Transverse colon (tissue), 4 donors: ENCODE data around the gene HES3. TPM values are rescaled to one million over a fixed set of nuclear protein-coding genes. Genes with fewer than 3 reads are reported as not detected.
A peak's percentile ranks its signal among the peaks of the same experiment; 100 is the strongest.

Source experiments
- DNase-seq: peaks from one replicate; pipeline ENCODE4 v3.0.0-alpha.2; 2019
- H3K27ac ChIP-seq, 4 donors: fragments of 200-600 bp; sonication (generic); 2 replicates each; pipeline ENCODE4 v1.5.1; 2016 to 2018; ENCODE audit warnings: inconsistent platforms in 4 of 4
- H3K27me3 ChIP-seq: fragments of 200-600 bp; sonication (generic); 2 replicates; pipeline ENCODE4 v1.5.1; 2017; ENCODE audit warnings: inconsistent platforms
- H3K36me3 ChIP-seq, 4 donors: fragments of 200-600 bp; sonication (generic); 2 replicates each; pipeline ENCODE4 v1.5.1; 2017 to 2019; ENCODE audit warnings: inconsistent platforms in 4 of 4
- H3K4me1 ChIP-seq, 4 donors: fragments of 200-600 bp; sonication (generic); 2 replicates each; pipeline ENCODE4 v1.5.1; 2017 to 2020; ENCODE audit warnings: inconsistent platforms in 4 of 4
- H3K4me3 ChIP-seq, 4 donors: fragments of 200-600 bp; sonication (generic); 1 replicate in 1 of 4; 2 replicates in 3 of 4; pipeline versions ENCODE4 v1.5.1 to v1.6.1; 2017 to 2019; ENCODE audit warnings: inconsistent platforms in 4 of 4
- H3K9me3 ChIP-seq, 2 donors: fragments of 200-600 bp; sonication (generic); 2 replicates each; pipeline ENCODE4 v1.5.1; 2017 to 2019; ENCODE audit warnings: inconsistent platforms in 2 of 2
- EP300 ChIP-seq: sonication (generic); formaldehyde crosslinking; IDR thresholded peaks from one replicate; pipeline ENCODE4 v1.6.1; 2017; ENCODE audit warnings: antibody characterized with exemption, low read depth
- POLR2A ChIP-seq: fragments of 450-650 bp; IDR thresholded peaks from one replicate; pipeline ENCODE4 v1.6.1; 2016; ENCODE audit warnings: antibody characterized with exemption, mild to moderate bottlenecking, moderate library complexity
- POLR2AphosphoS5 ChIP-seq, 3 donors: sonication (generic); formaldehyde crosslinking; IDR thresholded peaks; one replicate each; pipeline ENCODE4 v1.6.1; 2016; ENCODE audit warnings: antibody characterized with exemption in 3 of 3
- WGBS, 2 donors: methylation state at CpG; one replicate each; pipeline ENCODE4 v1.1.5; 2018; ENCODE audit warnings: low coverage in 1 of 2; 5-methylcytosine and 5-hydroxymethylcytosine counted together
- in situ Hi-C, 4 donors: fragments of 200-750 bp; cut with MboI; loops; one replicate each; pipeline versions ENCODE4 v1.15.0 to v1.15.1; 2017; ENCODE audit warnings: low sequenced_read_pairs in 3 of 4, low pct_ligation_motif_present in 1 of 4, low pct_unique_long_range_greater_than_20kb in 1 of 4
- intact Hi-C: fragments of 100-400 bp; cut with DNase I; formaldehyde crosslinking; loops from one replicate; pipeline ENCODE4 v1.15.1; 2023; ENCODE audit warnings: low total_unique reads
- total RNA-seq, 4 donors: library from RNA; depleted of rRNA; stranded (reverse); fragments of >200 nt; gene quantifications; one replicate each; pipeline ENCODE4 v1.1.0, GENCODE V29; 2016
- TF ChIP-seq, protein P1 (sequence below), 5 experiments: fragments of 200-600 bp in 3 of 5; fragments of 450-650 bp in 2 of 5; sonication (generic) in 3 of 5; IDR thresholded peaks; 1 replicate in 2 of 5; 2 replicates in 3 of 5; pipeline ENCODE4 v1.5.1; 2016 to 2017; ENCODE audit warnings: antibody characterized with exemption in 5 of 5, inconsistent platforms in 3 of 5, mild to moderate bottlenecking in 2 of 5, moderate library complexity in 1 of 5

The HES3 gene
- total RNA-seq, 4 donors from 2014 or later = not detected

DNA sequence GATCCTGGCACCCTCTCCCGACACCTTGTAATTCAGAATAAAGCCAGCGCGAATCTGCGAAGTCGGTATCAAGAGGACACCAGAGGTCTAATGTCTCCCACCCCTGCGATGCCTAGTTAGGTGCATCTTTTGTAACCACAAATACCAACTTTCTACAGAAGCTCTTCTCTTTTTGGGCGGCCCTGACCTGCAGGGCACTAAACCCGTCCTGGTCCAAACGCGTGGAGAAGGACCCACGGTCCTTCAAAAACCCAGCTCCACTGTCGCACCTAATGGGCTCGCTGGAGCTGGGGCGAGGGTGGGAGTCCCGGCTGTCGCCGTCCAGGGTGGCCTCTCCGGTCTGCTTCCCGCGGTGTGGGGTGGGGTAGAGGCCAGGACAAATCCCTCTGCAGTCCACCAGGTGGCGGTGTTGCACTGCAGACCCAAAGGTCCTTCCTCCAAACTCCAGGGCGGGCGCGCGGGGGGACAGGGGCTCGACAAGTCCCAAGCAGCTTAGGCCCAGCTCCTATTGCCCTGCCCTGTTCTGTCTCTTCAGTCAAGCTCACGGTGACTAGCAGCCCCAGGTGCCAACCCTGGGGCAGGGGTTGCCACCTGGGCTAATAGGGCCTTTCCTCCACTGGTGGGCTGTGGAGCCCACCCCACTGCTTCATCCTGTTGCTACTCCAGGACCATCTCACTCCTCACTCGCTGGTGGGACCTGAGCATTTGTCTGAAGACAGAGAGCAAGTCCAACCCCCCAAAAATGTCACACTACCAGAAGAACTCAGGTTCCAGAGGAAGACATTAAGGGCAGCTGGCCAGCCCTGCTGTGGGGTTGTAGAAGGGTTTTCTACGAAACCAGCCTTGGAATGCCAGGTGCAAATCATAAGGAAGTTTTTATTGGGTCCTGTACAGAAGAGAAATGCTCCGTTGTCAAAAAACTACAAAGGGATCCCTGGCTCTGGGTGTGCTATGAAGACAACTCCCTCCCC is 2.8 kb downstream of the HES3 start:
- H3K4me3 ChIP-seq = no peak overlapping the region
- H3K9me3 ChIP-seq = no peaks in the 10 kb centered on the region
- H3K27me3 ChIP-seq = peaks cover 96% of the 10 kb centered on the region
- no peak overlapping the region for H3K27ac ChIP-seq
- peaks cover 17 to 45% (median 39%) of the 10 kb centered on the region in 4 donors for H3K4me1 ChIP-seq
- 16% methylated on average over 13 of the region's 30 CpGs; no CpG with 5 or more reads in 1 of the 2 donors for WGBS, 2 donors
- no peaks in the 10 kb centered on the region for H3K36me3 ChIP-seq
- intact Hi-C loops = loop anchor here (5.0 kb wide), 2 partner anchors 96 to 161 kb away; no protein-coding TSS in a partner anchor
- in situ Hi-C loops = loop anchor here in 3 of 4 donors (5.0 to 25.0 kb wide), 3 partner anchors 96 to 166 kb away; partner anchors contain the start of genes ESPN (in 1 of the 3) and HES2 (in 1 of the 3)
- peak; percentile 81 for DNase-seq
- TF ChIP-seq POLR2A = peak; percentile 26
- TF ChIP-seq EP300 = no peak
- TF ChIP-seq POLR2AphosphoS5 (IDR thresholded peaks at IDR 0.05) = no peak
- TF ChIP-seq, protein P1, sequence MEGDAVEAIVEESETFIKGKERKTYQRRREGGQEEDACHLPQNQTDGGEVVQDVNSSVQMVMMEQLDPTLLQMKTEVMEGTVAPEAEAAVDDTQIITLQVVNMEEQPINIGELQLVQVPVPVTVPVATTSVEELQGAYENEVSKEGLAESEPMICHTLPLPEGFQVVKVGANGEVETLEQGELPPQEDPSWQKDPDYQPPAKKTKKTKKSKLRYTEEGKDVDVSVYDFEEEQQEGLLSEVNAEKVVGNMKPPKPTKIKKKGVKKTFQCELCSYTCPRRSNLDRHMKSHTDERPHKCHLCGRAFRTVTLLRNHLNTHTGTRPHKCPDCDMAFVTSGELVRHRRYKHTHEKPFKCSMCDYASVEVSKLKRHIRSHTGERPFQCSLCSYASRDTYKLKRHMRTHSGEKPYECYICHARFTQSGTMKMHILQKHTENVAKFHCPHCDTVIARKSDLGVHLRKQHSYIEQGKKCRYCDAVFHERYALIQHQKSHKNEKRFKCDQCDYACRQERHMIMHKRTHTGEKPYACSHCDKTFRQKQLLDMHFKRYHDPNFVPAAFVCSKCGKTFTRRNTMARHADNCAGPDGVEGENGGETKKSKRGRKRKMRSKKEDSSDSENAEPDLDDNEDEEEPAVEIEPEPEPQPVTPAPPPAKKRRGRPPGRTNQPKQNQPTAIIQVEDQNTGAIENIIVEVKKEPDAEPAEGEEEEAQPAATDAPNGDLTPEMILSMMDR (IDR thresholded peaks at IDR 0.05) = peak; percentile 96 to 99 (median 98)

DNA sequence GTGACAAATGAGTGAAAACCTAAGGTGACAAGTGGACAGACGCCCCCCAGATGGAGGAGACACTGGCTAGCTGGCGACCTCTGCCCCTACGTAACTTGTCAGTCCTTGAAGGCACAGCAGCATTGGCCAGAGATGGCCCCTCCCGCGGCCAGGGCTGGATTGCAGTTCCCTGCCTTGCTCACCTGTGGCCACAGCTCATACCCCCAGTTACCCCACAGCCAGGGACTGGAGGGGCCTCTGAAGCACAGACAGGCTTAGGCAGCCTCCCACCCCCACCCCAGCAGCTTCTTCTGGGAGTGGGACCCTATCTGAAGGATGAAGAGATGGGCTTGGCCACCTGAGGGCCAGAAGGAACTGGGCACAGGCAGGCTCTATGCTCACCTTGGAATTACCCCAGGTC is 3.7 kb downstream of the HES3 start:
- whole genome bisulfite sequencing, 2 donors = 53 to 54% methylated on average over 2 to 5 of the region's 5 CpGs
- H3K4me3 ChIP-seq = no peak overlapping the region
- in situ Hi-C loops = loop anchor here in 3 of 4 donors (5.0 to 25.0 kb wide), 3 partner anchors 95 to 165 kb away; partner anchors contain the start of genes ESPN (in 1 of the 3) and HES2 (in 1 of the 3)
- no peak for DNase-seq
- H3K27me3 ChIP-seq = peaks cover 96% of the 10 kb centered on the region
- TF ChIP-seq POLR2AphosphoS5 (IDR thresholded peaks at IDR 0.05) (no peak), POLR2A (no peak), EP300 (no peak)
- TF ChIP-seq, protein P1 (IDR thresholded peaks at IDR 0.05) = no peak
- H3K9me3 ChIP-seq = no peaks in the 10 kb centered on the region
- intact Hi-C loops = loop anchor here (5.0 kb wide), 2 partner anchors 95 to 160 kb away; no protein-coding TSS in a partner anchor
- no peaks in the 10 kb centered on the region for H3K36me3 ChIP-seq
- H3K27ac ChIP-seq = no peak overlapping the region
- H3K4me1 ChIP-seq = peaks cover 14 to 36% (median 31%) of the 10 kb centered on the region in 4 donors

DNA sequence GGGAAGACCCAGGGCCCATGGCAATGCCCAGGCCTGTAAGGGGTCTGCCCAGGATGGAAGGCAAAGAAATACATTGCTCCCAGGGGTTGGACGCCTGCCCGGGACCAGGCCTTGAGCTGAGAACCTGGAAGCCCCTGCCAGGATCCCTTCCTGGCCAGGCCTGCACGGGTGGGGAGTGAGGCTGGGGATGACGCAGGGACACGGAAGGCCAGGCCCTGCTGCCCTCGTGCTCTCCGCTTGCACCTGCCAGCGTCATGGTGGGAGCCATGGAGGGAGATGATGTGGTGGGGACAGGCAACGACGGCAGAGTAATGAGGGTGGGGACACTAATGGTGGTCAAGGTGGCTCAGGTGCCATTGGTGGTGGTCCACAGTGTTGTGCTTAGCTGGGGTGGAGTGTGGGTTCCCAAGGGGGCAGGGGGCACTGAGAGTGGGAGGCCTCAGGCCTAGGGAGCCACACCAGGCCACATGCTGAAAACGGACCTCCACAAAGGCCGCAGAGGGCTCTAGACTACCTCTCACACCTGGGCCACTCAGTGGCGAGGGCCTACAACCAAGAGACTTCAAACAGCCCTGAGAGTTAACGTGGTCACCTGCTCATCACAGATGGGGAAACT is 4.3 kb downstream of the HES3 start:
- TF ChIP-seq, protein P1 (IDR thresholded peaks at IDR 0.05) = no peak
- TF ChIP-seq EP300 (no peak), POLR2A (no peak), POLR2AphosphoS5 (IDR thresholded peaks at IDR 0.05) (no peak)
- peaks cover 14 to 35% (median 31%) of the 10 kb centered on the region in 4 donors for H3K4me1 ChIP-seq
- no peak for DNase-seq
- no peak overlapping the region for H3K4me3 ChIP-seq
- WGBS, 2 donors = 79% methylated on average over 14 of the region's 14 CpGs; no CpG with 5 or more reads in 1 of the 2 donors
- intact Hi-C loops = loop anchor here (5.0 kb wide), 2 partner anchors 94 to 159 kb away; no protein-coding TSS in a partner anchor
- H3K9me3 ChIP-seq = no peaks in the 10 kb centered on the region
- in situ Hi-C loops = loop anchor here in 3 of 4 donors (5.0 to 25.0 kb wide), 3 partner anchors 94 to 164 kb away; partner anchors contain the start of genes ESPN (in 1 of the 3) and HES2 (in 1 of the 3)
- no peak overlapping the region for H3K27ac ChIP-seq
- H3K27me3 ChIP-seq = peaks cover 93% of the 10 kb centered on the region
- H3K36me3 ChIP-seq = no peaks in the 10 kb centered on the region
